HepG2 (cell line): ENCODE measurements around the gene C11orf91. TPM values are rescaled to one million over a fixed set of nuclear protein-coding genes. Genes with fewer than 3 reads are reported as not detected.
A peak's percentile ranks its signal among the peaks of the same experiment; 100 is the strongest.

ENCODE experiments used
- ATRX ChIP-seq: sonication (generic); formaldehyde crosslinking; IDR thresholded peaks from 2 replicates; pipeline ENCODE4 v1.4.0; 2020; ENCODE audit warnings: missing genetic modification reagents, borderline replicate concordance
- CC2D1A ChIP-seq: sonication (generic); formaldehyde crosslinking; IDR thresholded peaks from 2 replicates; pipeline ENCODE4 v1.8.1; 2023; ENCODE audit warnings: mild to moderate bottlenecking, missing genetic modification reagents
- CCAR2 ChIP-seq: fragments of 200-400 bp; formaldehyde crosslinking; optimal IDR thresholded peaks from 2 replicates; pipeline ENCODE3; 2018; ENCODE audit warnings: low read depth, mild to moderate bottlenecking, low read length, moderate library complexity
- ELF4 ChIP-seq: sonication (generic); formaldehyde crosslinking; IDR thresholded peaks from 2 replicates; pipeline ENCODE4 v1.5.0; 2020; ENCODE audit warnings: missing genetic modification reagents, mild to moderate bottlenecking, moderate library complexity, borderline replicate concordance
- FOXO1 ChIP-seq: sonication (generic); formaldehyde crosslinking; IDR thresholded peaks from 2 replicates; pipeline ENCODE4 v1.4.0; 2020; ENCODE audit warnings: missing genetic modification reagents
- GZF1 ChIP-seq: sonication (generic); formaldehyde crosslinking; IDR thresholded peaks from 2 replicates; pipeline ENCODE4 v1.5.1; 2020; ENCODE audit warnings: mild to moderate bottlenecking, missing genetic modification reagents
- KDM4B ChIP-seq: sonication (generic); formaldehyde crosslinking; IDR thresholded peaks from 2 replicates; pipeline ENCODE4 v1.4.0; 2020; ENCODE audit warnings: missing genetic modification reagents
- KLF6 ChIP-seq: IDR thresholded peaks from 2 replicates; pipeline ENCODE4 v1.8.0; 2016; ENCODE audit warnings: missing biosample characterization, missing genetic modification reagents
- MXI1 ChIP-seq: IDR thresholded peaks from 3 replicates; pipeline ENCODE4 v1.6.1; 2012; ENCODE audit warnings: low read depth, low read length, inconsistent platforms, borderline replicate concordance
- NONO ChIP-seq, 2 experiments: fragments of 450-650 bp in 1 of 2; sonication (generic) in 1 of 2; formaldehyde crosslinking in 1 of 2; IDR thresholded peaks in 1 of 2; conservative IDR thresholded peaks in 1 of 2; 2 replicates each; pipeline versions ENCODE4 v1.6.1 to v1.8.0; 2017 to 2022; ENCODE audit warnings: mild to moderate bottlenecking in 1 of 2, missing genetic modification reagents in 1 of 2, moderate library complexity in 1 of 2
- PAX8 ChIP-seq: sonication (generic); formaldehyde crosslinking; IDR thresholded peaks from 2 replicates; pipeline ENCODE4 v1.8.0; 2022; ENCODE audit warnings: mild to moderate bottlenecking, missing genetic modification reagents, borderline replicate concordance
- TAF15 ChIP-seq: fragments of 200-400 bp; formaldehyde crosslinking; IDR thresholded peaks from one replicate; pipeline ENCODE4 v1.6.1; 2018; ENCODE audit warnings: mild to moderate bottlenecking, low read depth, low read length; ENCODE audit not compliant: poor library complexity, severe bottlenecking
- UBTF ChIP-seq: sonication (generic); formaldehyde crosslinking; IDR thresholded peaks from 2 replicates; pipeline ENCODE4 v1.4.0; 2020; ENCODE audit warnings: mild to moderate bottlenecking, missing genetic modification reagents
- ZBTB14 ChIP-seq: sonication (generic); formaldehyde crosslinking; IDR thresholded peaks from 2 replicates; pipeline ENCODE4 v1.4.0; 2020; ENCODE audit warnings: missing genetic modification reagents
- ZBTB3 ChIP-seq: sonication (generic); formaldehyde crosslinking; IDR thresholded peaks from 2 replicates; pipeline ENCODE4 v1.4.0; 2020; ENCODE audit warnings: low read depth, mild to moderate bottlenecking, moderate library complexity, missing genetic modification reagents, borderline replicate concordance
- ZEB1 ChIP-seq: IDR thresholded peaks from 2 replicates; pipeline ENCODE4 v1.6.1; 2012; ENCODE audit warnings: mild to moderate bottlenecking, low read depth, inconsistent platforms; ENCODE audit not compliant: insufficient replicate concordance
- ZNF296 ChIP-seq: sonication (generic); formaldehyde crosslinking; conservative IDR thresholded peaks from 2 replicates; pipeline ENCODE4 v1.5.0; 2020; ENCODE audit warnings: mild to moderate bottlenecking, missing genetic modification reagents
- ZNF33B ChIP-seq: sonication (generic); formaldehyde crosslinking; IDR thresholded peaks from 2 replicates; pipeline ENCODE4 v1.5.1; 2020; ENCODE audit warnings: mild to moderate bottlenecking, missing genetic modification reagents
- ZNF557 ChIP-seq: sonication (generic); formaldehyde crosslinking; IDR thresholded peaks from 2 replicates; pipeline ENCODE4 v1.4.0; 2020; ENCODE audit warnings: missing genetic modification reagents
- ZNF607 ChIP-seq: sonication (generic); formaldehyde crosslinking; IDR thresholded peaks from 2 replicates; pipeline ENCODE4 v1.5.1; 2020; ENCODE audit warnings: missing genetic modification reagents, mild to moderate bottlenecking, borderline replicate concordance
- ZNF615 ChIP-seq: sonication (generic); formaldehyde crosslinking; IDR thresholded peaks from 2 replicates; pipeline ENCODE4 v1.5.0; 2020; ENCODE audit warnings: mild to moderate bottlenecking, missing genetic modification reagents, borderline replicate concordance
- ZNF83 ChIP-seq: sonication (generic); formaldehyde crosslinking; IDR thresholded peaks from 2 replicates; pipeline ENCODE4 v1.4.0; 2020; ENCODE audit warnings: missing genetic modification reagents, mild to moderate bottlenecking, borderline replicate concordance
- ZSCAN12 ChIP-seq: sonication (generic); formaldehyde crosslinking; IDR thresholded peaks from 2 replicates; pipeline ENCODE4 v1.9.0; 2021; ENCODE audit warnings: mild to moderate bottlenecking, missing genetic modification reagents
- polyA plus RNA-seq, 8 experiments: library from polyadenylated mRNA; depleted of rRNA in 3 of 8; stranded (reverse) in 7 of 8; unstranded in 1 of 8; fragments of >200 nt; fragmentation: Illumina TruSeq in 4 of 8; extraction: Trizol in 4 of 8; gene quantifications; 2 replicates each; pipeline versions ENCODE4 v1.2.1 to v1.2.3, GENCODE V29; 2011 to 2016; ENCODE audit warnings: low read depth in 4 of 8, missing spikeins in 1 of 8, mixed read lengths in 1 of 8; ENCODE audit not compliant: insufficient read depth in 1 of 8
- total RNA-seq, 5 experiments: library from RNA; depleted of rRNA; stranded (reverse); fragments of >200 nt; fragmentation: Illumina TruSeq; extraction: Trizol; gene quantifications; 2 replicates each; pipeline ENCODE4 v1.2.3, GENCODE V29; 2016; ENCODE audit warnings: low read depth in 1 of 5
- TF ChIP-seq, protein P1 (sequence below): sonication (generic); formaldehyde crosslinking; IDR thresholded peaks from 2 replicates; pipeline ENCODE4 v1.4.0; 2020; ENCODE audit warnings: missing genetic modification reagents

Gene C11orf91
- total and polyA plus RNA-seq, 2 of the 13 experiments (the other 11 are each of a cell fraction or from before 2014, with no cell fraction given) = 0.35 TPM; not detected in 1

- TF ChIP-seq ZBTB14 = no peak
- TF ChIP-seq KLF6 (CRISPR knock-in tag) = 0 out of 2 replicates have a peak, but pooled peaks have one; percentile 41
- TF ChIP-seq ZEB1 = peak; percentile 44
- TF ChIP-seq PAX8 (CRISPR knock-in tag) = no peak
- TF ChIP-seq KDM4B (CRISPR knock-in tag) = peak; percentile 66; the same call in 1 of the 2 replicates
- TF ChIP-seq, protein P1, sequence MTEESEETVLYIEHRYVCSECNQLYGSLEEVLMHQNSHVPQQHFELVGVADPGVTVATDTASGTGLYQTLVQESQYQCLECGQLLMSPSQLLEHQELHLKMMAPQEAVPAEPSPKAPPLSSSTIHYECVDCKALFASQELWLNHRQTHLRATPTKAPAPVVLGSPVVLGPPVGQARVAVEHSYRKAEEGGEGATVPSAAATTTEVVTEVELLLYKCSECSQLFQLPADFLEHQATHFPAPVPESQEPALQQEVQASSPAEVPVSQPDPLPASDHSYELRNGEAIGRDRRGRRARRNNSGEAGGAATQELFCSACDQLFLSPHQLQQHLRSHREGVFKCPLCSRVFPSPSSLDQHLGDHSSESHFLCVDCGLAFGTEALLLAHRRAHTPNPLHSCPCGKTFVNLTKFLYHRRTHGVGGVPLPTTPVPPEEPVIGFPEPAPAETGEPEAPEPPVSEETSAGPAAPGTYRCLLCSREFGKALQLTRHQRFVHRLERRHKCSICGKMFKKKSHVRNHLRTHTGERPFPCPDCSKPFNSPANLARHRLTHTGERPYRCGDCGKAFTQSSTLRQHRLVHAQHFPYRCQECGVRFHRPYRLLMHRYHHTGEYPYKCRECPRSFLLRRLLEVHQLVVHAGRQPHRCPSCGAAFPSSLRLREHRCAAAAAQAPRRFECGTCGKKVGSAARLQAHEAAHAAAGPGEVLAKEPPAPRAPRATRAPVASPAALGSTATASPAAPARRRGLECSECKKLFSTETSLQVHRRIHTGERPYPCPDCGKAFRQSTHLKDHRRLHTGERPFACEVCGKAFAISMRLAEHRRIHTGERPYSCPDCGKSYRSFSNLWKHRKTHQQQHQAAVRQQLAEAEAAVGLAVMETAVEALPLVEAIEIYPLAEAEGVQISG (CRISPR knock-in tag) = no peak
- TF ChIP-seq ZNF296 = no peak
- 0 out of 2 replicates have a peak, but pooled peaks have one; percentile 29 for TF ChIP-seq ZSCAN12 (CRISPR knock-in tag)
- TF ChIP-seq CC2D1A (CRISPR knock-in tag) = no peak
- no peak for TF ChIP-seq ATRX (CRISPR knock-in tag)
- no peak for TF ChIP-seq TAF15
- TF ChIP-seq ZBTB3 (CRISPR knock-in tag) = no peak
- TF ChIP-seq CCAR2 = no peak
- peak; percentile 42; the same call in 1 of the 2 replicates for TF ChIP-seq UBTF
- TF ChIP-seq ZNF607 (CRISPR knock-in tag) = no peak
- no peak for TF ChIP-seq FOXO1 (CRISPR knock-in tag)
- TF ChIP-seq ZNF557 (CRISPR knock-in tag) = peak; percentile 67; the same call in 1 of the 2 replicates
- TF ChIP-seq NONO (IDR thresholded peaks at IDR 0.05) = no peak
- TF ChIP-seq NONO (CRISPR knock-in tag; conservative IDR thresholded peaks at IDR 0.05) = no peak
- no peak for TF ChIP-seq ELF4 (CRISPR knock-in tag)
- no peak; the same call in 1 of the 2 replicates for TF ChIP-seq GZF1 (CRISPR knock-in tag)
- no peak for TF ChIP-seq ZNF83
- TF ChIP-seq ZNF615 = no peak
- no peak for TF ChIP-seq ZNF33B
- TF ChIP-seq MXI1 = peak; percentile 41; the same call in 1 of the 3 replicates
Measured at GRCh38 chr11:33736148-33736812, 35.7 kb upstream of the C11orf91 start, which contains the start of gene CD59 (continued).
